ENCODE data around the gene LRRC59.

Gene LRRC59

DNA sequence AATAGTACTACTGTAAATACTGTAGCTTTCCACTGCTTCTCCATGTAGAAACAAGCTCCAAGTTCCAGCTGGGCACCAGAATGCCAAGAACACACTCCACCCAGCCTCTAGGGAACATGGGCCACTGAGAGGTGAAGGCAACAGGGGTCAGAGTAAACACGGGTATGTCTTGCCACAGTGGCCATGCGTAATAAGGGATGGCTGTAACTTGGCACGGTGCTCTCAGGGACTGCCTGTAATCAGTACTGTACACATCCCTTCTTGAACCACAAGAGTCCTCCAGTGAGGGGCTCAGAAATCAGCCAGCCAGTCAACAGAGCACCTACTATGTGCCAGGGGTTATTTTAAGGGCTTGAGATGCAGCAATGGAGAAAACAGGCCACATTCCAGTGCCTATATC, 10.8 kb downstream of the LRRC59 start:
- no peak for DNase-seq (ENCODE audit: low read depth)

DNA sequence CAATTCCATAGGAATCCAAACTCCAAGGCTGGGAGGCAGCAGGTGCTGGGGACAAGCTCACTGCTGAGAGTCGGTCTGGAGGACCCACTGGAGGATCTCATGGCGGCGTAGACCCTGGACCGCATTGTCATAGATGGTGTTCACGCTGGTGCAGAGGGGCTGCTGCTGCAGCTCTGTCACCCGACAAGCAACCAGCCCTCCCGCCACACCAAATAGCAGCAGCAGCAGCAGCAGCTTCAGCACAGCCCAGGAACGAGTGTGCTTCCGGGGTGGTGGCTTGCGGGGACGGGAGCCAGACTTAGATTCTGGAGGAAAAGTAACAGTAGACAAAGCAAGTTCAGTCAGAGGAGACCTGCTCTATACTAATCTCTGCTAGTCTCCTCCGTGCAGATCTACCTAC, 14.4 kb downstream of the LRRC59 start:
- no peak for DNase-seq (ENCODE audit: low read depth)

DNA sequence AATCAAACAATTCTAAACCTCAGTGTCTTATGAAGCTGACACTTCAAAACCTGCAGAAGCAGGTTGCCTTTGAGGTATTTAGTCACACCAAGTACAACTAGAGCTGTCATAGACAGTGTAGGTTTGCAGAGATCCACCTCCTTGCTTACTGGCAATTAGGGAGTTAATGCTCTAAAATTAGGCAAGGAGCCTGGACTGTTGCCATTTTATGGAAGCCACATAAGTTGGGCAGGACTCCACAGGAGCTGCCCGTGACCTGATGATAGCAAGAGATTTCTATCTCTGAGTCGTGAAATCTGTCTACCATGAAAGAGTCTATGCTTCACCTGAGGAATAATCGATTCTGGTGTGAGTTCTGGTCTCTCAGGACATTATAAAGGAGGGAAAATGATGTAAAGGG, 15.4 kb downstream of the LRRC59 start:
- DNase-seq (ENCODE audit: low read depth), result no peak

DNA sequence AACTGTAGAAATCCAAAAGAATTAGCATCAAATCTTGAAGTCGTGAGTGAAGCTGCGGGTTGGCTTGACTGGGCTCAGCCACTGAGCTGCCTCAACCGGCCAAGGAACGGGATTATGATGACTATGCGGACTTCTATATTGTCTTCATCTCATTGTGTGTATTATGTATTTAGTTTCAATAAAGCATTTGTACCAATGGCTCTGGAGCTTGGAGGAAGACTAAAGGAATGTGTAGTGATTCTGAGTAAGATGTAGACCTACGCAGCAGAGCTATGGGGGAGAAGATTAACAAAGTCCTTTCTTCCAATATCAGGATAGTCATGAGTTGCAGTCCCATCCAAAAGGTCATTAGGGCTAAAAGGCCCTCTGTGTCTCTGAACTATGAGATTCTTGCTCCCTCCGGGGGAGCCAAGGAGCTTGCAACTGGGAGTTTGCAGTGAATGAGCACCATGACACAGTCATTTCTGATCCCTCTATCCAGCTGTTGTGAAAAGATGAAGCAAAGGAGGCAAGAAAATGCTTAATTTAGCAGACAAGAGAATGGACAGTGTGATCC, 16.0 kb downstream of the LRRC59 start:
- DNase-seq (ENCODE audit: low read depth), result no peak

- DNase-seq (ENCODE audit: low read depth), result no peak
Observed at GRCh38 chr17:50380369-50381259, 16.7 kb downstream of the LRRC59 start.

- no peak for DNase-seq (ENCODE audit: low read depth)
Observed at GRCh38 chr17:50379351-50380132, 17.8 kb downstream of the LRRC59 start.

DNA sequence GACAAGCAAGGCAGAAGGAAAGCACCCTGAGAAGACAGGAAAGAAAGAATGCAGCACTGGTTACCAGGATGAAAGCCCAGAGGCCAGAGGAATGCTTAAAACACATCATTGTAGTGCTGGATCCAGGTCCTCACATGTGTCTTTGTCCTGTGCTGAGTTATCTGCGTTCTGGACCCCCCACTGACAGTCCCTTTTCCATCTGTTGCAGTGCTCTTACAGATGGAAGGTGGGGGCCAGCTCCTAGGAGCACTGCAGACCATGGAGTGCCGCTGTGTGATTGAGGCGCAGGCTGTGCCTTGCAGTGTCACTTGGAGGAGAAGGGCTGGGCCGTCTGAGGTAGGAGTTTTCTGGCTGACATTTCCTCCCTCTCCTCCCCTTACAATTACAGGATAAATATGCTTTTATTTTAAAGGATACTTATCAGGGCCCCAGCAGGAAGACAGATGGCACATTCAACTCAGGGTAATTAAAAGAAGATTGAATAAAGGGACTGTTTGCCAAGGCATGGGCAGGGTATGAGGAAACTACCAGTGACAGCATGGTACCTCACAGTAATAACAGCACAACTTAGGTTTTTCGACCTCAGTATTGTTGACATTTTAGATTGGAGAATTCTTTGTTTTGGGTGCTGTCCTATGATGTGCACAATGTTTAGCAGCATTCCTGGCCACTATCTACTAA, 21.3 kb downstream of the LRRC59 start:
- no peak for DNase-seq (ENCODE audit: low read depth)

DNA sequence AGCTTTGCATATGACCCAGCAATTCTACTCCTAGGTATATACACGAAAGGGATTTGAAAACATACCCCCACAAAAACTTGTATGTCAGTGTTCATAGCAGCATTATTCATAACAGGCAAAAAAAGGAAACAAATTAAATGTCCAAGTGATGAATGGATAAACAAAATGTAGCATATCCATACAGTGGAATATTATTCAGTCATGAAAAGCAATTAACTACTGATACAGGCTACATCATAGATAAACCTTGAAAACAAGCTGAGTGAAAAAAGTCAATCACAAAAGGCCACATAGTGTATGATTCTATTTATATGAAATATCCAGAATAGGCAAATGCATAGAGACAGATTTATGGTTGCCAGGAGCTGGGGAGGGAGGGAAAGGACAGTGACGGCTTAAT, 23.6 kb downstream of the LRRC59 start:
- no peak for DNase-seq (ENCODE audit: low read depth)

- peak; percentile 76 for DNase-seq (ENCODE audit: low read depth)
Observed at GRCh38 chr17:50372758-50373556, 24.4 kb downstream of the LRRC59 start, which contains the start of the genes EME1 and MRPL27. Gene EME1 (plus strand): TSS chr17:50373229. CDS start chr17:50375209, 1,980 bp downstream. Gene MRPL27 (minus strand): TSS chr17:50373184. CDS start chr17:50373170, 14 bp downstream.

GRCh38 chr17:50372222-50372757, 25.0 kb downstream of the LRRC59 start:
- DNase-seq (ENCODE audit: low read depth), result no peak

- no peak for DNase-seq (ENCODE audit: low read depth)
Observed at GRCh38 chr17:50371526-50371925, 25.8 kb downstream of the LRRC59 start.

- DNase-seq (ENCODE audit: low read depth), result no peak
Observed at GRCh38 chr17:50370052-50370451, 27.3 kb downstream of the LRRC59 start.

- DNase-seq (ENCODE audit: low read depth), result no peak
Observed at GRCh38 chr17:50367401-50367800, 29.9 kb downstream of the LRRC59 start.

DNA sequence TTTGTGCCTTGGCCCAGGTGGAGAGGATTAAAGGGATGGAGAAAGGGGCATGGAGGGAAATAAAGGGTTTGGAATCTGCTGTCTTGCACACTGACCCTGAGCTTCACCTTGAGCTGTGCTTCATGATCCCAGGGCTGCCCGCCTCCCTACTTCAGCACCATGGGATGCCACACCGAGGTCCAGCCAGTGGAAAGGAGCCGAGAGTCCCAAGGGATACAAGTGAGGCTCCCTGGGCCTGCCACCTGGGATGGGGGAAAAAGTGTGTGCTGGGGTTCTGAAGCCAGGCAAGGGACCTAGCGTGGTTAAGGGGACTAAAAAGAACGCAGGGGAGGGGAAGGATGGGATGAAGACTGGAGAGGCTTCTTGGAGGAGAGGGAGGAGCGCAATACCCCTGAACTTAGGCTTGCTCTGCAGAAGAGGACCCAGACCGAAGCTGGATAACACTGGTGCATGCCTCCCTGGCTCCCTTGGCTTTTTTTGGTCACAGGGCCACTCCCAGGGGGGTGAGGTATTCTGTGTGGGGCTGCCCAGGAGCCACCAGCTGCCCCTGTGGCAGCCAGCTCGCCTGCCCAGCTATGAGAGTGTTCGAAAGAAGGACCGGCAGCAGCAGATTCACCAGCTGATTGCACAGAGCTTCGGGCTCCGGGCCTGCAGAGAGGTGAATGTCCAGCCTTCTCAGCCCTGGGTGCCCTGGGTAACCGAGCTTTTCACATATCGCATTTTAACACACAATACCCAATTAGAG, 31.5 kb downstream of the LRRC59 start:
- no peak for DNase-seq (ENCODE audit: low read depth)

DNA sequence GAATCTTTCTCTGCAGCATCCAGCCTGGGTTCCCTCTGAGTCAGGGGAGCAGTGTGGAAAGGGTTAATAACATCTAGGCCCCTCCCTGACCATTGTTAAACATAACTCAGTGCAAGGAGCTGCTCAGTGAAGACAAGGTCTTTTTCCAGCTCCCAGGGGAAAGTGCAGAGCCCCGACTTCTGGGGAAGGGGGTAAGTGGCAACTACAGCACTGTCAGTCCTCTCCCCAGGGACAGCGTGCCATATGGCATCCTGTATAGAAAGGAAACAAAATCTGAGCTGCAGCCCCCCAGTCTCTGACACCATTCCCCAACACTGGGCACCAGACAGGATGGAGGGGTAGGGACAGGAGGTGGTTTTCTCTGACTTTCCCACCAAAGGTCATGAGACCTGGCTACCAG, 32.2 kb downstream of the LRRC59 start:
- no peak for DNase-seq (ENCODE audit: low read depth)

GRCh38 chr17:50364715-50365114, 32.6 kb downstream of the LRRC59 start:
- DNase-seq (ENCODE audit: low read depth), result no peak

GRCh38 chr17:50364061-50364458, 33.3 kb downstream of the LRRC59 start:
- no peak for DNase-seq (ENCODE audit: low read depth)

DNA sequence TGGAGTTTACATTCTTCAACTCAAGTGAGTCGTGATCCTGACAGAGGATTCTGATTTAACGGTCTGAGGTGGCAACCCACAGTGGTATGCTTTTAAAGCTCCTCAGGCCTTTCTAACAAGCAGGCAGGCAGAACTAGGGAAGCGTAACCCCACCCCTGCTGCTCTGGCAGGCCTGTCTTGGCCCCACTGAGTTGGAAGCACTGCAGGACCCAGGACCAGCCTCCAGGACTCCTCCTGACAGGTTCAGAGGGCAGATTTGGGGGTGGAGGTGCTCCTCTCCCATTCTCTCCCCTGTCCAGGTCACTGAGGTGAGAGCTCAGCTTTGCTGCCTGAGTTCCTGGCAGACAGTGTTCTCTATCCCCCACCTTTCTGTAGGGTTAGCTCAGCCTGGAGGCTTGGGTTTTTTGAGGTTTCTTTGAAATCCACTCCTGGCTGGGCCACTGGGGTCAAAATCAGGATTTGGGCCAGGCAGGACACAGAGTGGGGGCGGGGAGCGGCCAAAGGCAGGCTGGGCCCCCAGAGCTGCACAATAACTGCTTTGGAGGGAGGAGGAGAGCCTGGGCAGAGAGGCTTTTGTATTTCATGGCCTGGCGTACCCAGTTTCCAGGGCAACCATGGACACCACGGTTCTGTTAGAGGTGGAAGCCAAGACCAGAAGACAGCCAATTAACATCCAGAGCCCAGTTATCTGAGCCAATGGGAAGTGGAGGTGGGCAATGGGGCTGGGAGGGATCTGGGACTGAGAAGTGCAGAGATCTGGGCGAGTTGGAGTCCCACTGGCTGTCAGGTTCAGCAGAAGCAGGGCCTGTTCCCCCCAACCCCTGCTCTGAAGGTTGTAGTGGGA, 33.9 kb downstream of the LRRC59 start:
- no peak for DNase-seq (ENCODE audit: low read depth)

GRCh38 chr17:50362661-50363060, 34.7 kb downstream of the LRRC59 start:
- no peak for DNase-seq (ENCODE audit: low read depth)

All from CMK (cell line).